Keratinocyte (primary cell): ENCODE results near the gene LRRN3.

Experiments used
- EZH2 ChIP-seq: IDR thresholded peaks from one replicate; pipeline ENCODE4 v1.6.1; 2012; ENCODE audit warnings: inconsistent platforms, mild to moderate bottlenecking, low read length, moderate library complexity
- TF ChIP-seq, protein P1 (sequence below), 3 experiments: IDR thresholded peaks in 1 of 3; conservative IDR thresholded peaks in 1 of 3; optimal IDR thresholded peaks in 1 of 3; 2 replicates in 2 of 3; 3 replicates in 1 of 3; pipeline versions ENCODE3 to v1.5.1; 2011; ENCODE audit warnings: low read length in 3 of 3, mild to moderate bottlenecking in 3 of 3, moderate library complexity in 2 of 3, control low read depth in 1 of 3, inconsistent platforms in 1 of 3; ENCODE audit not compliant: insufficient read depth in 2 of 3; ENCODE audit errors: extremely low read depth in 1 of 3

DNA sequence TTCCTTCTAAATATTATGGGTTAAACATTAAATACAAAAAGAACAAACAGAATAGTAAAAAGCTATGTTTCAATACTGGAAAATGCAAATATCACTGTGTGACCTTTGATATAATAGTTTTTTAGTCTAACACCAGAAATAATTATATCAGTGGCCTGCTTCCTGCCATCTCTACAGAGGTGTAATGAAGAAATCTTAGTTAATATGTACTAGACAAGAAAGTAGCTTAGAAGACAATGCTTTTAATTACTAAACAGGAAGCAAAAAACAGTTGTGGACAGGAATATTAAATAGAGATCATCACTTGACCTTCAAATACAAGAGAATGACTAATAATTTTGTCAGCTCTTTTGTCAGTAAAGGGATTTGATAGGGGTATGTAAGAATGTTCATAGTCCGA is 47.4 kb upstream of the LRRN3 start:
- TF ChIP-seq, protein P1, sequence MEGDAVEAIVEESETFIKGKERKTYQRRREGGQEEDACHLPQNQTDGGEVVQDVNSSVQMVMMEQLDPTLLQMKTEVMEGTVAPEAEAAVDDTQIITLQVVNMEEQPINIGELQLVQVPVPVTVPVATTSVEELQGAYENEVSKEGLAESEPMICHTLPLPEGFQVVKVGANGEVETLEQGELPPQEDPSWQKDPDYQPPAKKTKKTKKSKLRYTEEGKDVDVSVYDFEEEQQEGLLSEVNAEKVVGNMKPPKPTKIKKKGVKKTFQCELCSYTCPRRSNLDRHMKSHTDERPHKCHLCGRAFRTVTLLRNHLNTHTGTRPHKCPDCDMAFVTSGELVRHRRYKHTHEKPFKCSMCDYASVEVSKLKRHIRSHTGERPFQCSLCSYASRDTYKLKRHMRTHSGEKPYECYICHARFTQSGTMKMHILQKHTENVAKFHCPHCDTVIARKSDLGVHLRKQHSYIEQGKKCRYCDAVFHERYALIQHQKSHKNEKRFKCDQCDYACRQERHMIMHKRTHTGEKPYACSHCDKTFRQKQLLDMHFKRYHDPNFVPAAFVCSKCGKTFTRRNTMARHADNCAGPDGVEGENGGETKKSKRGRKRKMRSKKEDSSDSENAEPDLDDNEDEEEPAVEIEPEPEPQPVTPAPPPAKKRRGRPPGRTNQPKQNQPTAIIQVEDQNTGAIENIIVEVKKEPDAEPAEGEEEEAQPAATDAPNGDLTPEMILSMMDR (optimal IDR thresholded peaks at IDR 0.05 in 1 of 3, IDR thresholded peaks at IDR 0.05 in 1 of 3, conservative IDR thresholded peaks at IDR 0.05 in 1 of 3; ENCODE audit: extremely low read depth in 1 of 3, insufficient read depth in 2 of 3, low read length in 3 of 3), result no peak
- TF ChIP-seq EZH2, result no peak
